Measurements from ENCODE around the gene CYP24A1. TPM values are rescaled to one million over a fixed set of nuclear protein-coding genes. Genes with fewer than 3 reads are reported as not detected.

CYP24A1 gene
- total and polyA plus RNA-seq, 5 donors, result not detected

GRCh38 chr20:54116550-54117235 lies 57.1 kb downstream of the CYP24A1 start:
- 93% methylated on average over 4 of the region's 4 CpGs for WGBS
- Histone ChIP-seq H3K4me1 (ENCODE audit: control insufficient read depth, insufficient read depth, low read length) (no peaks in the 10 kb centered on the region), H3K4me3 (ENCODE audit: low read length) (no peak overlapping the region), H3K9me3 (ENCODE audit: control insufficient read depth, low read length) (no peaks in the 10 kb centered on the region), H3K27ac (ENCODE audit: low read length) (no peak overlapping the region), H3K27me3 (ENCODE audit: control insufficient read depth, insufficient read depth) (no peaks in the 10 kb centered on the region)
- intact Hi-C loops (cut with DNase I), result no loop called here
- DNase-seq (no peak), ATAC-seq (no peak)

GRCh38 chr20:54115172-54115854 lies 58.5 kb downstream of the CYP24A1 start:
- DNase-seq (no peak), ATAC-seq (no peak)
- no peaks in the 10 kb centered on the region for H3K9me3 ChIP-seq (ENCODE audit: control insufficient read depth, low read length)
- no peaks in the 10 kb centered on the region for H3K4me1 ChIP-seq (ENCODE audit: control insufficient read depth, insufficient read depth, low read length)
- intact Hi-C loops (cut with DNase I), result no loop called here
- no peaks in the 10 kb centered on the region for H3K27me3 ChIP-seq (ENCODE audit: control insufficient read depth, insufficient read depth)
- H3K4me3 ChIP-seq (ENCODE audit: low read length), result no peak overlapping the region
- no peak overlapping the region for H3K27ac ChIP-seq (ENCODE audit: low read length)
- 79% methylated on average over 15 of the region's 15 CpGs for WGBS

- H3K27me3 ChIP-seq (ENCODE audit: control insufficient read depth, insufficient read depth), result no peaks in the 10 kb centered on the region
- WGBS, result 48% methylated on average over 2 of the region's 2 CpGs
- ATAC-seq, result no peak
Measured at GRCh38 chr20:54114109-54114508, 59.7 kb downstream of the CYP24A1 start.

GRCh38 chr20:54113566-54113965 lies 60.2 kb downstream of the CYP24A1 start:
- Histone ChIP-seq H3K27me3 (ENCODE audit: control insufficient read depth, insufficient read depth) (no peaks in the 10 kb centered on the region), H3K4me1 (ENCODE audit: control insufficient read depth, insufficient read depth, low read length) (no peaks in the 10 kb centered on the region), H3K9me3 (ENCODE audit: control insufficient read depth, low read length) (no peaks in the 10 kb centered on the region), H3K4me3 (ENCODE audit: low read length) (no peak overlapping the region), H3K27ac (ENCODE audit: low read length) (no peak overlapping the region)
- 92% methylated on average over 2 of the region's 2 CpGs for WGBS
- intact Hi-C loops (cut with DNase I), result no loop called here
- ATAC-seq (no peak), DNase-seq (no peak)

More at GRCh38 chr20:54114109-54114508, 59.7 kb downstream of the CYP24A1 start:
- H3K4me3 ChIP-seq (ENCODE audit: low read length), result no peak overlapping the region
- intact Hi-C loops (cut with DNase I), result no loop called here
- no peaks in the 10 kb centered on the region for H3K4me1 ChIP-seq (ENCODE audit: control insufficient read depth, insufficient read depth, low read length)
- H3K27ac ChIP-seq (ENCODE audit: low read length), result no peak overlapping the region
- no peaks in the 10 kb centered on the region for H3K9me3 ChIP-seq (ENCODE audit: control insufficient read depth, low read length)
- no peak for DNase-seq

DNA sequence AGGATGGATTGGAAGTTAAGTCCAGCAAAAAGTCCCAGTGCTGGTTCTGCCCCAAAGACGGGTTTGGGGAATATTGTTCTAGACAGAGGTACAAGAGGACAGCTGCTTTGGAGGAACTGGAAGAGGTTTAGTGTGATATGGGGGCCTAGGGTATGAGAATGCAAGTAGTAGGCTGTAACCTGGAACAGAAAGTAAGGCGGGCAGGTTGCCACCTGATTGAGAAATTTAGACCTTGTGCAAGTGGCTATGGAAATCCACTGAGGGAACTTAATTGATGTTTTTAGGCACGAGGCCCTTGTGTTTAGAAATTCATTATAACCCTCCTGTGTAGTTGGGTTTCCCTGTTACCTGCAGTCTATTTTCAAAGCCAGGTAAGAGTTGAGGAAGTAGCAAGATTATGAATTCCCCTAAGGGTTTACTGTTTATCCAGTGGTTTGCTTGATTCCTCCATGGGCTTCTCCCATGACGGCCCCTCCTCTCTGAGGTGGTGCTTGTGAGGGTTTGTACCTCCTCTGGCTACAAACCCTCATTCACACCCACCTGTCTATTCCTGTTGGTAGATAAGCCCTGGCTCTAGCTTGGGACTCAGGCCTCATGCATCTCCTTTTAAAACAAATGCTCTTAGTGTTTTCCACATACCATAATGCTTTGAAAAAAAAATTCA lies 61.4 kb downstream of the CYP24A1 start:
- no peaks in the 10 kb centered on the region for H3K4me1 ChIP-seq (ENCODE audit: control insufficient read depth, insufficient read depth, low read length)
- ATAC-seq, result no peak

GRCh38 chr20:54111460-54111859 lies 62.3 kb downstream of the CYP24A1 start:
- 83% methylated on average over 2 of the region's 2 CpGs for WGBS
- Histone ChIP-seq H3K4me3 (ENCODE audit: low read length) (no peak overlapping the region), H3K9me3 (ENCODE audit: control insufficient read depth, low read length) (no peaks in the 10 kb centered on the region), H3K27ac (ENCODE audit: low read length) (no peak overlapping the region), H3K27me3 (ENCODE audit: control insufficient read depth, insufficient read depth) (no peaks in the 10 kb centered on the region), H3K4me1 (ENCODE audit: control insufficient read depth, insufficient read depth, low read length) (no peaks in the 10 kb centered on the region)
- ATAC-seq, result no peak
- no peak for DNase-seq
- intact Hi-C loops (cut with DNase I), result no loop called here

More for the DNA sequence above, 61.4 kb downstream of the CYP24A1 start:
- intact Hi-C loops (cut with DNase I), result no loop called here
- 86% methylated on average over 4 of the region's 4 CpGs for WGBS
- Histone ChIP-seq H3K27ac (ENCODE audit: low read length) (no peak overlapping the region), H3K27me3 (ENCODE audit: control insufficient read depth, insufficient read depth) (no peaks in the 10 kb centered on the region), H3K9me3 (ENCODE audit: control insufficient read depth, low read length) (no peaks in the 10 kb centered on the region), H3K4me3 (ENCODE audit: low read length) (no peak overlapping the region)
- no peak for DNase-seq

- H3K27me3 ChIP-seq (ENCODE audit: control insufficient read depth, insufficient read depth), result no peaks in the 10 kb centered on the region
- WGBS, result 70% methylated on average over 3 of the region's 3 CpGs
- no peaks in the 10 kb centered on the region for H3K9me3 ChIP-seq (ENCODE audit: control insufficient read depth, low read length)
- DNase-seq (no peak), ATAC-seq (no peak)
- H3K4me3 ChIP-seq (ENCODE audit: low read length), result no peak overlapping the region
- intact Hi-C loops (cut with DNase I), result no loop called here
- H3K27ac ChIP-seq (ENCODE audit: low read length), result no peak overlapping the region
- H3K4me1 ChIP-seq (ENCODE audit: control insufficient read depth, insufficient read depth, low read length), result no peaks in the 10 kb centered on the region
Measured at GRCh38 chr20:54110457-54110856, 63.3 kb downstream of the CYP24A1 start.

- ATAC-seq (no peak), DNase-seq (no peak)
- no peak overlapping the region for H3K27ac ChIP-seq (ENCODE audit: low read length)
- H3K9me3 ChIP-seq (ENCODE audit: control insufficient read depth, low read length), result no peaks in the 10 kb centered on the region
- no peak overlapping the region for H3K4me3 ChIP-seq (ENCODE audit: low read length)
- intact Hi-C loops (cut with DNase I), result no loop called here
- no peaks in the 10 kb centered on the region for H3K27me3 ChIP-seq (ENCODE audit: control insufficient read depth, insufficient read depth)
- H3K4me1 ChIP-seq (ENCODE audit: control insufficient read depth, insufficient read depth, low read length), result no peaks in the 10 kb centered on the region
Measured at GRCh38 chr20:54110041-54110440, 63.7 kb downstream of the CYP24A1 start.

GRCh38 chr20:54108817-54109216 lies 65.0 kb downstream of the CYP24A1 start:
- Histone ChIP-seq H3K4me3 (ENCODE audit: low read length) (no peak overlapping the region), H3K9me3 (ENCODE audit: control insufficient read depth, low read length) (no peaks in the 10 kb centered on the region), H3K27ac (ENCODE audit: low read length) (no peak overlapping the region), H3K27me3 (ENCODE audit: control insufficient read depth, insufficient read depth) (no peaks in the 10 kb centered on the region), H3K4me1 (ENCODE audit: control insufficient read depth, insufficient read depth, low read length) (no peaks in the 10 kb centered on the region)
- DNase-seq (no peak), ATAC-seq (no peak)
- WGBS, result 84% methylated on average over 1 of the region's 1 CpG
- intact Hi-C loops (cut with DNase I), result no loop called here

GRCh38 chr20:54108326-54108642 lies 65.5 kb downstream of the CYP24A1 start:
- Histone ChIP-seq H3K4me1 (ENCODE audit: control insufficient read depth, insufficient read depth, low read length) (no peaks in the 10 kb centered on the region), H3K27me3 (ENCODE audit: control insufficient read depth, insufficient read depth) (no peaks in the 10 kb centered on the region), H3K9me3 (ENCODE audit: control insufficient read depth, low read length) (no peaks in the 10 kb centered on the region), H3K4me3 (ENCODE audit: low read length) (no peak overlapping the region), H3K27ac (ENCODE audit: low read length) (no peak overlapping the region)
- no peak for ATAC-seq
- intact Hi-C loops (cut with DNase I), result no loop called here
- DNase-seq, result no peak

- DNase-seq (no peak), ATAC-seq (no peak)
- WGBS, result 62% methylated on average over 7 of the region's 7 CpGs
- intact Hi-C loops (cut with DNase I), result no loop called here
- no peaks in the 10 kb centered on the region for H3K4me1 ChIP-seq (ENCODE audit: control insufficient read depth, insufficient read depth, low read length)
- H3K27me3 ChIP-seq (ENCODE audit: control insufficient read depth, insufficient read depth), result no peaks in the 10 kb centered on the region
- no peak overlapping the region for H3K4me3 ChIP-seq (ENCODE audit: low read length)
- H3K27ac ChIP-seq (ENCODE audit: low read length), result no peak overlapping the region
- no peaks in the 10 kb centered on the region for H3K9me3 ChIP-seq (ENCODE audit: control insufficient read depth, low read length)
Measured at GRCh38 chr20:54107600-54108325, 66.0 kb downstream of the CYP24A1 start.

Measured in right cardiac atrium (tissue), 5 donors.